Activated CD4-positive, alpha-beta T cell treated with anti-CD3 and anti-CD28 coated beads, Interleukin-2, Interleukin-6, amounts not matched to agents 100 ng/mL and 50 ng/mL, durations not matched to agents 16 hours and 8 hours (primary cell): ENCODE data around the gene DUOXA1.

ENCODE experiments used
- DNase-seq: peaks from one replicate; pipeline ENCODE4 v3.0.0-alpha.2; 2020

Gene DUOXA1

GRCh38 chr15:45130291-45131000 lies 767 bp upstream of the DUOXA1 start:
- no peak for DNase-seq

- DNase-seq = no peak
Measured at GRCh38 chr15:45128971-45129639, 574 bp downstream of the DUOXA1 start.

- peak; percentile 43 for DNase-seq
Measured at GRCh38 chr15:45126535-45127158, 3.0 kb downstream of the DUOXA1 start.

- DNase-seq = no peak
Measured at GRCh38 chr15:45123397-45123796, 6.3 kb downstream of the DUOXA1 start.

- DNase-seq = no peak
Measured at GRCh38 chr15:45122719-45123118, 7.0 kb downstream of the DUOXA1 start.

GRCh38 chr15:45121706-45122417 lies 7.8 kb downstream of the DUOXA1 start:
- no peak for DNase-seq

- no peak for DNase-seq
Measured at GRCh38 chr15:45121020-45121419, 8.7 kb downstream of the DUOXA1 start.

GRCh38 chr15:45120081-45120972 lies 9.4 kb downstream of the DUOXA1 start:
- no peak for DNase-seq

- no peak for DNase-seq
Measured at GRCh38 chr15:45118996-45119395, 10.7 kb downstream of the DUOXA1 start.

- DNase-seq = peak; percentile 92
Measured at GRCh38 chr15:45118131-45118588, 11.5 kb downstream of the DUOXA1 start.

GRCh38 chr15:45117308-45118130 lies 12.2 kb downstream of the DUOXA1 start:
- DNase-seq = no peak

GRCh38 chr15:45116482-45117307 lies 13.0 kb downstream of the DUOXA1 start:
- DNase-seq = no peak

GRCh38 chr15:45116006-45116481 lies 13.6 kb downstream of the DUOXA1 start:
- DNase-seq = no peak

GRCh38 chr15:45115312-45115820 lies 14.3 kb downstream of the DUOXA1 start:
- no peak for DNase-seq

- no peak for DNase-seq
Measured at GRCh38 chr15:45114751-45115085, 15.0 kb downstream of the DUOXA1 start.

GRCh38 chr15:45114076-45114750 lies 15.5 kb downstream of the DUOXA1 start, which contains the start of the genes DUOX2 and DUOXA2:
TSS of gene DUOX2 (minus strand) at chr15:45114172. CDS start at chr15:45113411, 761 bp downstream.
TSS of gene DUOXA2 (plus strand) at chr15:45114326. CDS start at chr15:45114606, 280 bp downstream.
- no peak for DNase-seq

- DNase-seq = no peak
Measured at GRCh38 chr15:45113380-45113990, 16.2 kb downstream of the DUOXA1 start.

GRCh38 chr15:45112591-45113379 lies 16.9 kb downstream of the DUOXA1 start:
- no peak for DNase-seq
